Keratinocyte (primary cell): ENCODE data around the gene CLEC16A.

Experiments used
- EZH2 ChIP-seq: IDR thresholded peaks from one replicate; pipeline ENCODE4 v1.6.1; 2012; ENCODE audit warnings: inconsistent platforms, mild to moderate bottlenecking, low read length, moderate library complexity
- TF ChIP-seq, protein P1 (sequence below), 3 experiments: IDR thresholded peaks in 1 of 3; conservative IDR thresholded peaks in 1 of 3; optimal IDR thresholded peaks in 1 of 3; 2 replicates in 2 of 3; 3 replicates in 1 of 3; pipeline versions ENCODE3 to v1.5.1; 2011; ENCODE audit warnings: low read length in 3 of 3, mild to moderate bottlenecking in 3 of 3, moderate library complexity in 2 of 3, control low read depth in 1 of 3, inconsistent platforms in 1 of 3; ENCODE audit not compliant: insufficient read depth in 2 of 3; ENCODE audit errors: extremely low read depth in 1 of 3

- TF ChIP-seq, protein P1, sequence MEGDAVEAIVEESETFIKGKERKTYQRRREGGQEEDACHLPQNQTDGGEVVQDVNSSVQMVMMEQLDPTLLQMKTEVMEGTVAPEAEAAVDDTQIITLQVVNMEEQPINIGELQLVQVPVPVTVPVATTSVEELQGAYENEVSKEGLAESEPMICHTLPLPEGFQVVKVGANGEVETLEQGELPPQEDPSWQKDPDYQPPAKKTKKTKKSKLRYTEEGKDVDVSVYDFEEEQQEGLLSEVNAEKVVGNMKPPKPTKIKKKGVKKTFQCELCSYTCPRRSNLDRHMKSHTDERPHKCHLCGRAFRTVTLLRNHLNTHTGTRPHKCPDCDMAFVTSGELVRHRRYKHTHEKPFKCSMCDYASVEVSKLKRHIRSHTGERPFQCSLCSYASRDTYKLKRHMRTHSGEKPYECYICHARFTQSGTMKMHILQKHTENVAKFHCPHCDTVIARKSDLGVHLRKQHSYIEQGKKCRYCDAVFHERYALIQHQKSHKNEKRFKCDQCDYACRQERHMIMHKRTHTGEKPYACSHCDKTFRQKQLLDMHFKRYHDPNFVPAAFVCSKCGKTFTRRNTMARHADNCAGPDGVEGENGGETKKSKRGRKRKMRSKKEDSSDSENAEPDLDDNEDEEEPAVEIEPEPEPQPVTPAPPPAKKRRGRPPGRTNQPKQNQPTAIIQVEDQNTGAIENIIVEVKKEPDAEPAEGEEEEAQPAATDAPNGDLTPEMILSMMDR (optimal IDR thresholded peaks at IDR 0.05 in 1 of 3, IDR thresholded peaks at IDR 0.05 in 1 of 3, conservative IDR thresholded peaks at IDR 0.05 in 1 of 3; ENCODE audit: extremely low read depth in 1 of 3, insufficient read depth in 2 of 3, low read length in 3 of 3) = peak; percentile 98
- TF ChIP-seq EZH2 = no peak
Measured at GRCh38 chr16:10964039-10964890, 19.9 kb downstream of the CLEC16A start.
